HG02798 (cell line): ENCODE data around the gene EVPL.
"Not testable (repeated sequence)": the region's sequence is repeated elsewhere in the genome, so short reads cannot be mapped to it uniquely, and the experiment has no call there.

Source experiments
- ATAC-seq: cut with Tn5 transposase; IDR thresholded peaks from one replicate; pipeline ENCODE4 v1.9.1; 2021; ENCODE audit warnings: mild to moderate bottlenecking; ENCODE audit not compliant: unreplicated experiment, poor library complexity

The EVPL gene

DNA sequence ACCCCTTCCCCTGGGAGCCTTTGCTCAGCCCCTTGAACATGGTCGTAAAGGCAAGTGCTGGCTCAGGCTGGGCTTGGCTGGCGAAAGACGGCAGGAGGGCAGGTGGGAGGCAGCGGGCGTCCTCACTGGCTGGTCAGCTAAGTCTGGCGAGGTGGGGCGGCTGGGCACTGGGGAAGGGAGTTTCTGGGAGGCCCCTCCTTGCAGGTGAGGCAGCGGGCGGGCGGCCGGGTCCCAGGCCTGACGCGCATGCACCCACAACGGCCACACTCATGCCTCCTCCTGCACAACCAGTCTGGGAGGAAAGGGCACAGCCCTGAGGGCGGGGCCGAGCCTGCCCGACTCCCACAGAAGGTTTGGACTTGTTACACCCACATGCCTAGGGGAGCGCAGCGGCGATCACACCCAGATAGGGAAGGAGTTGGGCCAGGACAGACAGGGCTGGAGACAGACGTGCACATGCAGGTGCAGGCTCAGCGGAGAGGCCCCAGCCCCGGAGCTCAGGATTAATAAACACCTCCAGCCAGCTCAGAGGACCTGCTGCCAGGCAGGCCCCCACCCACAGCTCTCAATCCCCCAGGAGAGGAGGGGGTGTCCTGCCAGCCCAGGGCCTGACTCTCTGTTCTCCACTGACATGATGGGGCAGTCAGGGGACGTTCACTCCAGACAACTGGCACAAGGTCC is at the start of gene EVPL:
EVPL (minus strand) TSS at position 148 of the 681 bp plus-strand sequence; CDS start at position 40, 108 bp downstream.
- ATAC-seq: no peak

DNA sequence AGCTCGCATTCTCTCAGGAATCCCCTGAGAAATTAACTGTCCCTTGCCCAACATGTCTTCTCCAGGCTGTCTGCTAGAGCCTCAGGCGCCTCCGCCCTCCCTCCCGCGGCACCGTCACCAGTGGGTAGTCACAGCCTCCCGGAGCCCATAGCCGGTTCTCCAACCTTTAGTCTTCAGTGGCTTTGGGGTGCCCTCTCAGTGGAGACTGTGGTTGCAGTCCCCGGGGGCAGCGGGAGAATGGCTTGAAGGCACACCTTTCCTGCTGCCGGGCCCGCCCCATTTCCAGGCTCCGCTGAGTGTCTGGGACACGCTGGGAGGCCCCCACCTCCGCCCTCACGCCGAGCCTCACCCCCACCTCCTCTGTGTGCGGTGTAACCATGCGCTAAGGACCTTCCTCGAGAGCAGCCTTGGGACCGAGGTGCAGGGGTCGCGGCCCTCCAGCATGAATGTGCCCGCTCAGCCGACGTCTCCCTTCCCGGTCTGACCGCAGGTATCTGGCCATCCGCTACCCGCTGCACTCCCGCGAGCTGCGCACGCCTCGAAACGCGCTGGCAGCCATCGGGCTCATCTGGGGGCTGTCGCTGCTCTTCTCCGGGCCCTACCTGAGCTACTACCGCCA is 49.1 kb upstream of the EVPL start:
- no peak for ATAC-seq

- ATAC-seq: no peak
Measured at GRCh38 chr17:76075364-76076145, 48.4 kb upstream of the EVPL start.

DNA sequence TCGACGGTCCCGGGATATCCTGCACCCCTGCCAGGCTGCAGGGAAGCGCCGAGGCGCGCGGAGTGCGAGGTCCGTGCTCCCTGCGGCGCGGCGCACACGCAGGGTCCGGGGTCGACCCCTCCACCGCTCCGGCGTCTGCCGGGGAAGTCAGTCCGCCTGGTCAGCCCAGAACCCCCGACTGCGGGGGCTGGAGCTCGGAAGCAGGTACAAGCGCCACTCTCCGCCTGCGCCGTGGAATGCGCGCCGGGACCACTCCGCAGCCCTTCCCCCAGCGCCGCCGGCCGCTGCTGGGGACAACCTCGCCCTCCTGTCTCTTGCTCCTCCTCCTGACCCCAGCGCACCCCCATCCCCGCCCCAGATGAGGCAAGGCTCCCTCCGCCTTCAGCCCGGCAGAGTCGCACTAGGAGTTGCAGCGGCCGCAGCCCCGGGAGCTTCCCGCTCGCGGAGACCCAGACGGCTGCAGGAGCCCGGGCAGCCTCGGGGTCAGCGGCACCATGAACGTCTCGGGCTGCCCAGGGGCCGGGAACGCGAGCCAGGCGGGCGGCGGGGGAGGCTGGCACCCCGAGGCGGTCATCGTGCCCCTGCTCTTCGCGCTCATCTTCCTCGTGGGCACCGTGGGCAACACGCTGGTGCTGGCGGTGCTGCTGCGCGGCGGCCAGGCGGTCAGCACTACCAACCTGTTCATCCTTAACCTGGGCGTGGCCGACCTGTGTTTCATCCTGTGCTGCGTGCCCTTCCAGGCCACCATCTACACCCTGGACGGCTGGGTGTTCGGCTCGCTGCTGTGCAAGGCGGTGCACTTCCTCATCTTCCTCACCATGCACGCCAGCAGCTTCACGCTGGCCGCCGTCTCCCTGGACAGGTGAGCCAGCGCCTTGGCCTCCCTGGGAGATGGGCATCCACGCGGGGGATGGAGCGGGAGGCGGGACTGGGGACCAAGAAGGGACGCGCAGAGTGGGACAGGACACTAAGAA is 47.6 kb upstream of the EVPL start, which contains the start of gene GALR2:
GALR2 (plus strand) TSS at position 392 of the 974 bp plus-strand sequence; CDS start at position 495, 103 bp downstream.
- no peak for ATAC-seq

- ATAC-seq: peak; percentile 96
Measured at GRCh38 chr17:76072148-76072858, 45.2 kb upstream of the EVPL start, which contains the start of gene SRP68. TSS of gene SRP68 (minus strand) at chr17:76072517. CDS start at chr17:76072491, 26 bp downstream.

DNA sequence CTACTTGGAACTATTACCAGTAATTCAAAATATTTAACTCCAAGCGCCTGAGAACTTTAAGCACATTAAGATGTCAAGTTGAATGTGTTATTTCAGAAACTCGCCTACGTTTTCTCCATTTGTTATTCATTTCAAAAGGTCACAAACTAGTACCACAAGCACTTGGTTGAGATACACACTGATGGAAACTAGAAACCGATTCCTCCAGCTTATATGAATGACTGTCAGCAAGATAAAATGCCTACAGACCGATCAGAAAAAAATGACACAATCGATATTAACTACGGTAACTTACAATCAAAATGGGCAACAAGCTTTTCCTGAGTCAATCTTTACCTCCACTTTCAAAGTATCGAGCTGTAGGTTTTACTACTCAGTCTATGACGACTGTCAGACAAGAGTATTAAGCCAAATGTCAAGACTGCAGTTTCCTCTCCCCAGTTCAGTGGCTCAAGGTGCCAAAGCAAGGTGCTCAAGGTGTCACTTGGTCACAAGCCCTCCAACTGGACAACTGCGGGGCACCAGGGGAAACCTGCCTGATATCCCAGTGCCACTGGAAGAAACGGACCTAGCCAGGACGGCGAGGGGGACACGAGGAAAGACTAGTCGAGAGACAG is 44.5 kb upstream of the EVPL start:
- no peak for ATAC-seq

- no peak for ATAC-seq
Measured at GRCh38 chr17:76065775-76066174, 38.7 kb upstream of the EVPL start.

- ATAC-seq: peak; percentile 47
Measured at GRCh38 chr17:76063875-76064546, 36.9 kb upstream of the EVPL start.

- ATAC-seq: not testable (repeated sequence)
Measured at GRCh38 chr17:76058264-76058663, 31.2 kb upstream of the EVPL start.

- ATAC-seq: no peak
Measured at GRCh38 chr17:76056882-76057281, 29.8 kb upstream of the EVPL start.

DNA sequence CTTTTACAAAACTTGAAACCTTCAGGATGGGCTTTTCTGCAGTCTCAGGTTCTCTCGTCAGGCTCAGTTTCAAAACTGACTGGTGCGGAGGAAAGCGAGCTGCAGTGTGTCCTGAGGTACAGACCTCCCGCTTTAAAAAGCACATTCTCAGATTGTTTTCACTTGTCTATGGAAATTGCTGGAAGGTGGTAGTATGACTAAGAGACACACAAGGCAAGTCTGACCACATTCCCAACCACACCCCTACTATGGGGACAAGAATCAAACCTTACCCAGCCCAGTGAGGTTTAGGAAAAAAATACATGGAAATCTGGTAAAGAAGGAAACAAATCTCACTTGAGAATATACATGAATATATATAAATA is 27.0 kb upstream of the EVPL start:
- ATAC-seq: no peak

DNA sequence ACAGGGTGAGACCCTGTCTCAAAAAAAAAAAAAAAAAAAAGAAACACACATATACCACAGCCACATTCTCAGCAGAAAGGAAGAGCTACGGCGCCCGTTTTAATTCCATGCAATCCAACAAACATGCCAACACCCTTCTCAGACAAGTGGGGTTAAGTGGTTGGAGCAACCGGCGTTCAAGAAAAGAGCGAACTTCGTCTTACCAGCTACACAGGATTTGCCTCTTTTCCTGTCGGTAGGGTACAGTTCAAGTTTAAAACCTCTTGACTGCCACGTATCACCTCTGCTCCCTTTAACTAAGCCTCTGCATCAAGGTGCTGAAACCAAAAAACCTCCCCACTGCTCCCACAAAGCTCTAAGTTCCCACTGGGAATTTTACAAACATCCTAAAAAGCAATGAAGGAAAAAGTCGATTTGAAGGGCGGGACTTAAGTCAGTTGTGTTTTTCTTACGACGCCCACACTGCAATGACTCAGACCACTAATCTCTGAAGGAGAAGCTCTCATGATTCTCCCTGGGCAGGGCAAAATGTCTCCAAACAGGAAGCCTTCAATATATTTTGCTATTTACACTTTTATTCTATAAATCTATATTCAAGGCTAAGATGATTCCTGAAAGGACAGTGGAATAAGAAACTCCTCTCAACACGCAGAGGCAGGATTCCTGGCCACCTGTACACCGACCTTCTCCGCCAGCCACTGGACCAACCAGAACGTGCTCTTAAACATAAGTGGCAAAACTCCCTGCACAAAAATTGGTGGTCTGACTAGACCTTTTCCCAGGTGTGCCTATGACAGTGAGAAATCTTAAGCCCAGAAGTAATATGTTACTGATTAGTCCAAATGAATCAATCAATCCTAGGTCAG is 26.4 kb upstream of the EVPL start:
- ATAC-seq: no peak

DNA sequence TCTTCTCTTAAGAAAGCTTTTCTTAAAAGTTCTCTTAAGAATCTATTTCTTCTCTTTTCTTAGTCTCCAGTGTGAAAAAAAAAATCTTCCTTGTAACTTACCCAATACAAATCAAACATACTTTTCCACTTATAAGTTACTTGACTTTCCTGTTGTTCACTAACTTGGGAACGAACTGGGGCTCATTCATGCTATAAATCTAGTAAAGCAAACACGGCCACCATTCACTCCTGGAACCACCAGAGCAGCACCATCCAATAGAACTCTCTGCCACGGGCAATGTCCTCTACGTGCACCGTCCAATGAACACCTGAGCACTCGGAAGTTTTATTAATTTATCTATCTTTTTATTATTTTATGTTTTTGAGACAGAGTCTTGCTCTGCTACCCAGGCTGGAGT is 24.5 kb upstream of the EVPL start:
- ATAC-seq: no peak

DNA sequence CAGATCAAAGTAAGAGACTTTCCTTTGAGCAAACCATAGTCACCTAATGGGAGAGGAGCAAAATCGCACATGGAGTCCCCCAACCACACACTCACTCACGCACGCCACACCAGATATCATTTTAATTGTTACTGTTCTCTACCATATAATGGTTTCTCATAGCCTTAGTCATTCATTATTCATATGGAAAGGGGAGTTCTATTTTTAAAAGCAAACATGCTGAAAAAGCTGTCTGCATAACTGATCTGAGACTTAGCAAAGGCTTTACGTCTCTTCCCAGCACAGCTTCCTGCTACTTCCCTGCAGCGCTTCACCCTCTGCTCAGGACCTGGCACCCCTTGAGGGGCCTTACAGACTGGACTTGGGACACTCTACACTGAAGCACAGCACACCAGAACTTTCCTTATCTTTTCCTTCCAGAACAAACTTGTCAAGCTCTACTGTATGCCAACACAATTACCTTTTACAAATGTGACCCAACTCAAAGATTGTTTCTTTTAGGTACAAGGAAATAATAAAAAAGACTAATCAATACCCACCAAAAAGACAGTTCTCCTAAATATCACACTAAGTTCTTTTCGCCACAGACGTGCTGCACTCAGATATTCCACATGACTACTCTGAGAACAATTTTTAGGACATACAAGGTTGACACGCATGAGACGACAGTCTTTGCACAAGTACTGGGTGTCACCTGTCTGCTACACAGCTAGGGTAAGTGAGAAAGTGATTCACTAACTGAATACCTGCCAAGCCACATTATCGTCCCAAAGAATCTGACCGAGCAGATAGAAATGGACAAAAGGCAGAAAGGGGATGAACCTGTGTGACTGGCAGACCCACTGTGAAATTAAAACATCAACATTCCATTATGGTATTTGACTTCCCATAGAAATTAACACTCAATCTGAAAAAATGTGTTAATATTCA is 23.7 kb upstream of the EVPL start:
- ATAC-seq: no peak

DNA sequence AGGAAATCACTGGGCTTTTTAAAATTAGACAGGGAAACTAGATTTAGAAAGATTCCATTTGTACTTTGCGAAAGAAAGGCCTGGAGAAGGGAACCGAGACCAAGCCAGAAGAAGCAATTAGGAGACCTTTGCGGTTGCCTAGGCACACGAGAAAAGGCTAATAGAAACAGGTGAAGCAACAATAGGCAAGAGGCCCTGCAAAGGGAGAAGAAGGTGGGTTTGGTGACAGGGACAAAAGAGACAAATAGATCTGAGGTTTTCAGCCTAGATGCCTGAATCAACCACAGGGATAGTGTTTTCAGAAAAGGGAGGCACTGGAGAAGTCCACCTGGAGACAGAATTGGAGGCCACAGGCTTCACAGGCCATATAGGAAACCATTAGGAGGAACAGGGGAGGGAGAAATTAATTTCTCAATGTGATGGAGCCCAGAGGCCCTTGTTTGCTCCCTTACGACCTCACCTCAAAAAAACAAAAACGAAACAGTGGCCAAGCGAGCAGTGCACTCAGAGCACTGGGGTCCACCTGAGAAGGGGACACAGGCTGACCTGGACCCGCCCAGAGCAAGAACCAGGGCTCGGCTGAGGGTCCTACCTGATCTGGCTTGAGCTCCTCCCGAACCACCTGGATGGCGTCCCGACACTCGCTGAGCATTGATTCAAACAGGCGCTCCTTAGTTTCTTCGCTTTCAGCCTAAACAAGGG is 22.9 kb upstream of the EVPL start:
- no peak for ATAC-seq

DNA sequence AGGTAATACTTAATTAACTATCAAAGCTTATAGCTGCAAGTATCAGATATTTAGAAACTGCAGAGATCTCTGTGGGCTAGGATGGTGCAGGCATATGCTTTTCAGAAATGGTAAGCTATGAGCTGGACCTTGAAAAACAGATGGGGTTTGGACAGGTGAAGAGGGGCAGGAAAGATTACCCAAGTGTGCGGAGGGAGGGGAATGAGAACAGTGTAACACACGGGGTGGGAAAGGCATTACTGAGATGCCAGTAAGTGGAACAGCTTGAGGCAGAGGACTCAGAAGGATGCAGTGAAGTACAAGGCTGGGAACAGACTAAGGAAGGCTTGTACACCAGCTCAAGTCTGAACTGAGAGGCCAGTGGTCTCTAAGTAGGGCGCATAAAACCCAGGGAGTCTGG is 22.1 kb upstream of the EVPL start:
- no peak for ATAC-seq
